ENCODE data around the gene FSD2. TPM values are rescaled to one million over a fixed set of nuclear protein-coding genes. Genes with fewer than 3 reads are reported as not detected.
A peak's percentile ranks its signal among the peaks of the same experiment; 100 is the strongest.
"Not testable (repeated sequence)": the region's sequence is repeated elsewhere in the genome, so short reads cannot be mapped to it uniquely, and the experiment has no call there.

FSD2 gene
- total and polyA plus RNA-seq, 4 experiments from 2014 or later, result 0.08 to 0.11 TPM; not detected in 2

DNA sequence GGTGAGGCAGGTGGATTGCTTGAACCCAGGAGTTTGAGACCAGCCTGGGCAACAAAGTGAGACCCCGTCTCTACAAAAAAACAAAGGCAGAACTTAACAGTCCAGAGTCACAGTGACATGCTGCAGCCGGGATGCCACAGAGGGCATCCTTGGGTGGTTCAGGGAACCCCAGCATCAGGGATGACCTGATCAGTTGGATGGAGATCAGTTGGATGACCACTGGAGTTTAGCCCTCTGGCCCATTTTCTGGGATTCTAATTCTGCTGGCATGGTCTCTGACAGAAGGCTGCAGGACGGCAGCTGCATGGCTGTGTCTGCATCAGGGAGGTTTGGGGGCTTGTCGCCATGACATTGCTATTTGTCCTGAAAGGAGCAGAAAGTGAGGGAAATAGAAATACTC, 23.4 kb upstream of the FSD2 start:
- Histone ChIP-seq H3K9me3 (ENCODE audit: control insufficient read depth in 1 of 2, low read length in 2 of 2) (no peaks in the 10 kb centered on the region), H3K27me3 (ENCODE audit: insufficient read depth, low read length) (no peaks in the 10 kb centered on the region), H3K36me3 (ENCODE audit: insufficient read depth, low read length) (peaks cover 86% of the 10 kb centered on the region), H3K4me3 (ENCODE audit: low read length in 2 of 2) (no peak overlapping the region), H3K27ac (ENCODE audit: low read depth, low read length) (no peak overlapping the region), H3K4me1 (ENCODE audit: insufficient read depth, low read length) (peaks cover 9% of the 10 kb centered on the region)
- Mint-ChIP-seq H3K27ac (peak overlapping the region in 2 of 7 donors; percentile 7 to 65), H3K9me3 (no peaks in the 10 kb centered on the region), H3K36me3 (peaks cover 71 to 85% of the 10 kb centered on the region in 2 donors), H3K27me3 (no peaks in the 10 kb centered on the region), H3K4me1 (peaks cover 8 to 13% (median 9%) of the 10 kb centered on the region in 4 donors), H3K4me3 (no peak overlapping the region)
- ChIA-PET POLR2A (ENCODE audit: partially characterized antibody) (interaction anchor here (1.2 kb wide), 1 partner anchor 16 kb away, joined by 7 read pairs; no protein-coding TSS in a partner anchor), CTCF (ENCODE audit: partially characterized antibody) (no interaction called here)
- no peak for DNase-seq
- intact Hi-C loops (cut with micrococcal nuclease), result no loop called here

- no peak for DNase-seq
- H3K9me3 ChIP-seq (ENCODE audit: control insufficient read depth in 1 of 2, low read length in 2 of 2), result no peaks in the 10 kb centered on the region
- H3K9me3 Mint-ChIP-seq, result no peaks in the 10 kb centered on the region
- no peaks in the 10 kb centered on the region for H3K27me3 ChIP-seq (ENCODE audit: insufficient read depth, low read length)
- peaks cover 65 to 77% of the 10 kb centered on the region in 2 donors for H3K36me3 Mint-ChIP-seq
- no peak overlapping the region for H3K27ac ChIP-seq (ENCODE audit: low read depth, low read length)
- peaks cover 82% of the 10 kb centered on the region for H3K36me3 ChIP-seq (ENCODE audit: insufficient read depth, low read length)
- H3K4me3 Mint-ChIP-seq, result no peak overlapping the region
- intact Hi-C loops (cut with micrococcal nuclease), result no loop called here
- H3K27me3 Mint-ChIP-seq, result no peaks in the 10 kb centered on the region
- H3K27ac Mint-ChIP-seq, result peak overlapping the region in 4 of 7 donors; percentile 2 to 63 (median 36)
- peaks cover 8 to 13% (median 9%) of the 10 kb centered on the region in 4 donors for H3K4me1 Mint-ChIP-seq
- H3K4me3 ChIP-seq (ENCODE audit: low read length in 2 of 2), result no peak overlapping the region
- POLR2A ChIA-PET (ENCODE audit: partially characterized antibody), result no interaction called here
- CTCF ChIA-PET (ENCODE audit: partially characterized antibody), result no interaction called here
- peaks cover 9% of the 10 kb centered on the region for H3K4me1 ChIP-seq (ENCODE audit: insufficient read depth, low read length)
These were observed 22.2 kb upstream of the FSD2 start for GRCh38 chr15:82828075-82828474.

GRCh38 chr15:82823049-82823448, 17.2 kb upstream of the FSD2 start:
- no peak overlapping the region for H3K27ac ChIP-seq (ENCODE audit: low read depth, low read length)
- H3K4me3 ChIP-seq (ENCODE audit: low read length in 2 of 2), result no peak overlapping the region
- ChIA-PET CTCF (ENCODE audit: partially characterized antibody) (no interaction called here), POLR2A (ENCODE audit: partially characterized antibody) (no interaction called here)
- H3K27me3 Mint-ChIP-seq, result no peaks in the 10 kb centered on the region
- H3K27ac Mint-ChIP-seq, result no peak overlapping the region
- DNase-seq, result no peak
- H3K36me3 Mint-ChIP-seq, result peaks cover 53 to 69% of the 10 kb centered on the region in 2 donors
- intact Hi-C loops (cut with micrococcal nuclease), result no loop called here
- H3K36me3 ChIP-seq (ENCODE audit: insufficient read depth, low read length), result peaks cover 58% of the 10 kb centered on the region
- H3K9me3 Mint-ChIP-seq, result no peaks in the 10 kb centered on the region
- H3K4me1 Mint-ChIP-seq, result peaks cover 0 to 9% (median 4%) of the 10 kb centered on the region in 4 donors
- no peaks in the 10 kb centered on the region for H3K9me3 ChIP-seq (ENCODE audit: control insufficient read depth in 1 of 2, low read length in 2 of 2)
- no peaks in the 10 kb centered on the region for H3K4me1 ChIP-seq (ENCODE audit: insufficient read depth, low read length)
- H3K27me3 ChIP-seq (ENCODE audit: insufficient read depth, low read length), result no peaks in the 10 kb centered on the region
- H3K4me3 Mint-ChIP-seq, result no peak overlapping the region

GRCh38 chr15:82821851-82822250, 16.0 kb upstream of the FSD2 start:
- peaks cover 53 to 68% of the 10 kb centered on the region in 2 donors for H3K36me3 Mint-ChIP-seq
- H3K36me3 ChIP-seq (ENCODE audit: insufficient read depth, low read length), result peaks cover 53% of the 10 kb centered on the region
- DNase-seq; POLR2A ChIA-PET (ENCODE audit: partially characterized antibody); H3K27me3 Mint-ChIP-seq; H3K27ac Mint-ChIP-seq; H3K4me1 ChIP-seq (ENCODE audit: insufficient read depth, low read length); intact Hi-C loops (cut with micrococcal nuclease); H3K4me3 Mint-ChIP-seq; H3K4me3 ChIP-seq (ENCODE audit: low read length in 2 of 2); H3K9me3 Mint-ChIP-seq; H3K27me3 ChIP-seq (ENCODE audit: insufficient read depth, low read length); H3K27ac ChIP-seq (ENCODE audit: low read depth, low read length); H3K9me3 ChIP-seq (ENCODE audit: control insufficient read depth in 1 of 2, low read length in 2 of 2); CTCF ChIA-PET (ENCODE audit: partially characterized antibody): not testable (repeated sequence)
- H3K4me1 Mint-ChIP-seq, result peaks cover 4 to 14% (median 6%) of the 10 kb centered on the region in 4 donors

DNA sequence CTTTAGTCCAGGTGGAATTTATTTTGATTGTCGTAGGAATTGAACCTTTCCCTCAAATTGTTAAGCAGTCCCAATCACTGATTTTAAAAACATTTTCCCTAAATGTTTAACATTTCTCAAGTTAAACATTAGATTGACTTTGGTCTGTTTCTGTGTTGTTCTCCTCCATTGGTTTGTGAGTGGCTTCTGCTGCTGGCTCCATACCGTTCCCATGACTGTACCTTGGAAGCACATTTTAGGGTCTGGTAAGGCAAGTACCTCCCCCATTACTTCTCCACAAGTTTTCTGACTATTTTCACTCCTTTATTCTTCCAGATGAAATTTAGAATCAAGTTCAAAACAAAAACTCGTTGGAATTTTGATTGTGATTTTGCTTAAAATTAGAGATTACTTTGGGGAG, 15.5 kb upstream of the FSD2 start:
- H3K4me3 Mint-ChIP-seq; DNase-seq; intact Hi-C loops (cut with micrococcal nuclease); H3K4me1 ChIP-seq (ENCODE audit: insufficient read depth, low read length); H3K27ac ChIP-seq (ENCODE audit: low read depth, low read length); H3K27me3 ChIP-seq (ENCODE audit: insufficient read depth, low read length); H3K4me3 ChIP-seq (ENCODE audit: low read length in 2 of 2); POLR2A ChIA-PET (ENCODE audit: partially characterized antibody); H3K9me3 Mint-ChIP-seq; CTCF ChIA-PET (ENCODE audit: partially characterized antibody); H3K27me3 Mint-ChIP-seq; H3K9me3 ChIP-seq (ENCODE audit: control insufficient read depth in 1 of 2, low read length in 2 of 2): not testable (repeated sequence)
- peaks cover 53% of the 10 kb centered on the region for H3K36me3 ChIP-seq (ENCODE audit: insufficient read depth, low read length)
- peaks cover 53 to 68% of the 10 kb centered on the region in 2 donors for H3K36me3 Mint-ChIP-seq
- peaks cover 7 to 19% (median 8%) of the 10 kb centered on the region in 4 donors for H3K4me1 Mint-ChIP-seq
- H3K27ac Mint-ChIP-seq, result peak overlapping the region in 1 of 7 donors; percentile 24

DNA sequence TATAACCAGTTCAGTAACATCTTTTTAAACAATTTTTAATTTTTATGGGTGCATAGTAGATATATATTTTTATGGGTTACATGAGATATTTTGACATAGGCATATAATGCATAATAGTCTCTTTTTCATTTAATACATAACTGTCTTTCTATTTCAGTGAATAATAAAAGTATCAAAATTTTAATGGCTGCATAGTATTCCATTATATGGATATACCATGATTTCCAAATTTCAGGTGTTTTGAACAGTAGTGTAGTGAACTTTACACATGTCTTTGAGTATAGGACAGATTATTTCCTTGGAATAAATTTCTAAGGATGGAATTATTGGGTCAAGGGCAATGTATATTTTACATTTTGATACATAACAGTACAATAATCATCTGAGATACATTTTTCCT, 14.3 kb upstream of the FSD2 start:
- no peak overlapping the region for H3K27ac Mint-ChIP-seq
- intact Hi-C loops (cut with micrococcal nuclease), result no loop called here
- peaks cover 10 to 29% (median 15%) of the 10 kb centered on the region in 4 donors for H3K4me1 Mint-ChIP-seq
- CTCF ChIA-PET (ENCODE audit: partially characterized antibody), result no interaction called here
- H3K27me3 Mint-ChIP-seq, result no peaks in the 10 kb centered on the region
- peaks cover 12% of the 10 kb centered on the region for H3K4me1 ChIP-seq (ENCODE audit: insufficient read depth, low read length)
- peaks cover 54% of the 10 kb centered on the region for H3K36me3 ChIP-seq (ENCODE audit: insufficient read depth, low read length)
- POLR2A ChIA-PET (ENCODE audit: partially characterized antibody), result no interaction called here
- H3K9me3 ChIP-seq (ENCODE audit: control insufficient read depth in 1 of 2, low read length in 2 of 2), result no peaks in the 10 kb centered on the region
- H3K4me3 ChIP-seq (ENCODE audit: low read length in 2 of 2), result no peak overlapping the region
- no peak overlapping the region for H3K4me3 Mint-ChIP-seq
- no peak overlapping the region for H3K27ac ChIP-seq (ENCODE audit: low read depth, low read length)
- no peak for DNase-seq
- peaks cover 52 to 67% of the 10 kb centered on the region in 2 donors for H3K36me3 Mint-ChIP-seq
- no peaks in the 10 kb centered on the region for H3K9me3 Mint-ChIP-seq
- H3K27me3 ChIP-seq (ENCODE audit: insufficient read depth, low read length), result no peaks in the 10 kb centered on the region

DNA sequence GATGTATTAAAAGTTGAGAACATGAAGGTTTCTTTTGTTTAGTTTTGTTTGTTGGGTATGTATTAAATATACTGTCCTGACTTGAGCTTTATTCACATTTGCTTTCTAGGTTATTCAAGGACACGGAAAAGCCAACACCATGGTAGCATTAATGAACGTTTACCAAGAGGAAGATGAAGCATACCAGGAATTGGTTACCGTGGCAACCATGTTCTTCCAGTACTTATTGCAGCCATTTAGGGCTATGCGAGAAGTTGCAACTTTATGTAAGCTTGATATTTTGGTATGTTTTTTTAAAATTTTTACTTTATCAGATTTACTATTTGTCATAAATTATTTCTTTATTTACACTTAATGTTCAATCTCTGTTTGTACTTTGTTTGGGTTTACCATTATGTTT, 7.1 kb upstream of the FSD2 start:
- H3K36me3 Mint-ChIP-seq, result peaks cover 33 to 55% of the 10 kb centered on the region in 2 donors
- CTCF ChIA-PET (ENCODE audit: partially characterized antibody), result interaction anchor here (0.7 to 1.9 kb wide), 4 partner anchors 17 to 132 kb away, joined by 3 to 6 read pairs (median 4); no protein-coding TSS in a partner anchor

More for the DNA sequence above, 7.1 kb upstream of the FSD2 start:
- DNase-seq, result no peak
- Histone ChIP-seq H3K27me3 (ENCODE audit: insufficient read depth, low read length) (no peaks in the 10 kb centered on the region), H3K4me3 (ENCODE audit: low read length in 2 of 2) (no peak overlapping the region), H3K9me3 (ENCODE audit: control insufficient read depth in 1 of 2, low read length in 2 of 2) (no peaks in the 10 kb centered on the region), H3K36me3 (ENCODE audit: insufficient read depth, low read length) (peaks cover 32% of the 10 kb centered on the region), H3K4me1 (ENCODE audit: insufficient read depth, low read length) (peaks cover 46% of the 10 kb centered on the region), H3K27ac (ENCODE audit: low read depth, low read length) (peak overlapping the region; percentile 99)
- Mint-ChIP-seq H3K27me3 (no peaks in the 10 kb centered on the region), H3K9me3 (no peaks in the 10 kb centered on the region), H3K4me1 (peaks cover 25 to 63% (median 41%) of the 10 kb centered on the region in 4 donors), H3K27ac (peak overlapping the region; percentile 90 to 100 (median 97)), H3K4me3 (peak overlapping the region in 3 of 8 donors; percentile 71 to 86 (median 75))
- intact Hi-C loops (cut with micrococcal nuclease), result loop anchor here (10.0 kb wide), 1 partner anchor 252 kb away; the partner anchor contains the start of gene BTBD1
- POLR2A ChIA-PET (ENCODE audit: partially characterized antibody), result interaction anchor here (0.6 to 1.4 kb wide), 6 partner anchors 12 to 174 kb away, joined by 3 to 7 read pairs (median 4); no protein-coding TSS in a partner anchor
